A549 (cell line): Measurements from ENCODE around the gene PCED1B. TPM values are rescaled to one million over a fixed set of nuclear protein-coding genes. Genes with fewer than 3 reads are reported as not detected.
A peak's percentile ranks its signal among the peaks of the same experiment; 100 is the strongest.

Source experiments
- ATAC-seq, 2 experiments: fragments of 200-7000 bp in 1 of 2; fragments of >200 bp in 1 of 2; cut with Nextera tagmentation in 1 of 2; cut with Tn5 transposase in 1 of 2; 3 replicates each; pipeline versions ENCODE4 v1.8.0 to v1.9.1; 2018 to 2020; ENCODE audit warnings: mild to moderate bottlenecking in 1 of 2, moderate library complexity in 1 of 2
- CTCF ChIA-PET: fragments of 300-600 bp; sonication (Branson Sonifier 250); formaldehyde crosslinking; extraction: SDS; loops from one replicate; lab custom pipeline; 2021; ENCODE audit warnings: antibody characterized with exemption, inconsistent platforms; lab: Yijun Ruan, JAX
- POLR2A ChIA-PET: fragments of 350-600 bp; formaldehyde crosslinking; extraction: SDS; loops from one replicate; lab custom pipeline; 2021; ENCODE audit warnings: antibody characterized with exemption, inconsistent platforms; lab: Yijun Ruan, JAX
- DNase-seq, 2 experiments: peaks; one replicate each; pipeline versions ENCODE4 v3.0.0 to v3.0.0-alpha.2; 2011 to 2016; ENCODE audit warnings: low read depth in 1 of 2, low spot score in 1 of 2
- FAIRE-seq: peaks from 2 replicates; lab custom pipeline; 2011; peaks lifted over from hg19 to GRCh38; lab: Jason Lieb, UNC
- H3K27ac ChIP-seq, 2 experiments: fragments of >200 bp; sonication (Bioruptor Twin); formaldehyde crosslinking; 3 replicates each; pipeline ENCODE4 v1.5.1; 2016 to 2017
- H3K4me1 ChIP-seq: fragments of >200 bp; sonication (Bioruptor Twin); formaldehyde crosslinking; 3 replicates; pipeline ENCODE4 v1.6.1; 2016
- H3K4me2 ChIP-seq: fragments of >200 bp; sonication (Bioruptor Twin); formaldehyde crosslinking; 3 replicates; pipeline ENCODE4 v1.6.1; 2016
- H3K4me3 ChIP-seq: fragments of >200 bp; sonication (Bioruptor Twin); formaldehyde crosslinking; 3 replicates; pipeline ENCODE4 v1.5.1; 2016
- H3K9me3 ChIP-seq: fragments of >200 bp; sonication (Bioruptor Twin); formaldehyde crosslinking; 3 replicates; pipeline ENCODE4 v1.6.1; 2016
- BHLHE40 ChIP-seq: IDR thresholded peaks from 2 replicates; pipeline ENCODE4 v1.6.1; 2012; ENCODE audit warnings: low read depth, low read length, inconsistent platforms
- CBX8 ChIP-seq: fragments of 200-600 bp; sonication (generic); IDR thresholded peaks from 2 replicates; pipeline ENCODE4 v1.6.1; 2016
- EHF ChIP-seq: fragments of 250-450 bp; sonication (Bioruptor Pico); IDR thresholded peaks from 2 replicates; pipeline ENCODE4 v1.5.0; 2020; ENCODE audit warnings: mild to moderate bottlenecking
- EP300 ChIP-seq, 2 experiments: fragments of >200 bp; sonication (Bioruptor Twin); formaldehyde crosslinking; IDR thresholded peaks; 2 replicates in 1 of 2; 3 replicates in 1 of 2; pipeline ENCODE4 v1.6.1; 2016 to 2017
- ESRRA ChIP-seq: fragments of 150-350 bp; IDR thresholded peaks from 2 replicates; pipeline ENCODE4 v1.6.1; 2014; ENCODE audit warnings: mild to moderate bottlenecking, low read length, borderline replicate concordance
- FOSL2 ChIP-seq, 2 experiments: fragments of 450-650 bp in 1 of 2; fragments of >200 bp in 1 of 2; sonication (Bioruptor Twin) in 1 of 2; formaldehyde crosslinking; IDR thresholded peaks; 2 replicates each; pipeline versions ENCODE4 v1.5.0 to v1.6.1; 2016 to 2020; ENCODE audit warnings: mild to moderate bottlenecking in 1 of 2, moderate library complexity in 1 of 2
- GATA3 ChIP-seq: IDR thresholded peaks from 2 replicates; pipeline ENCODE4 v1.6.1; 2012; ENCODE audit warnings: borderline replicate concordance
- HOXA7 ChIP-seq: fragments of 250-450 bp; sonication (Bioruptor Pico); IDR thresholded peaks from 2 replicates; pipeline ENCODE4 v1.5.0; 2020; ENCODE audit warnings: mild to moderate bottlenecking, moderate library complexity
- JUN ChIP-seq, 2 experiments: fragments of >200 bp; sonication (Bioruptor Twin); formaldehyde crosslinking; IDR thresholded peaks; 2 replicates in 1 of 2; 3 replicates in 1 of 2; pipeline ENCODE4 v1.6.1; 2016 to 2017
- JUNB ChIP-seq: fragments of >200 bp; sonication (Bioruptor Twin); formaldehyde crosslinking; IDR thresholded peaks from 2 replicates; pipeline ENCODE4 v1.6.1; 2016
- NR3C1 ChIP-seq: fragments of >200 bp; sonication (Bioruptor Twin); formaldehyde crosslinking; IDR thresholded peaks from 3 replicates; pipeline ENCODE4 v1.6.1; 2017
- POLR2AphosphoS2 ChIP-seq: conservative IDR thresholded peaks from 2 replicates; pipeline ENCODE4 v1.6.1; 2012; ENCODE audit warnings: low read length, improper control_type of control experiment, inconsistent platforms
- RNF2 ChIP-seq: fragments of 200-600 bp; sonication (generic); IDR thresholded peaks from 2 replicates; pipeline ENCODE4 v1.6.1; 2016; ENCODE audit warnings: low read depth, mild to moderate bottlenecking, antibody characterized with exemption, moderate library complexity, borderline replicate concordance
- ZFP36 ChIP-seq: fragments of 450-650 bp; IDR thresholded peaks from 2 replicates; pipeline ENCODE4 v1.6.1; 2014; ENCODE audit warnings: borderline replicate concordance; ENCODE audit not compliant: partially characterized antibody
- ZNF302 ChIP-seq: fragments of 250-450 bp; sonication (Bioruptor Pico); IDR thresholded peaks from 2 replicates; pipeline ENCODE4 v1.9.0; 2021; ENCODE audit warnings: inconsistent platforms, mild to moderate bottlenecking, moderate library complexity
- WGBS: methylation state at CpG from one replicate; pipeline ENCODE4 v1.1.6; 2017; ENCODE audit errors: missing lambda C conversion rate; 5-methylcytosine and 5-hydroxymethylcytosine counted together
- polyA plus RNA-seq, 4 experiments: library from polyadenylated mRNA; depleted of rRNA in 3 of 4; stranded (reverse); fragments of >200 nt; fragmentation: RNase III in 1 of 4; extraction: RNeasy Plus Mini Kit Qiagen cat#74134 plus additional on column Dnase treatment in 1 of 4; gene quantifications; 2 replicates in 3 of 4; 3 replicates in 1 of 4; pipeline ENCODE4 v1.2.3, GENCODE V29; 2011 to 2017
- TF ChIP-seq, protein P1 (sequence below): fragments of 450-650 bp; IDR thresholded peaks from 2 replicates; pipeline ENCODE4 v1.6.1; 2014; ENCODE audit warnings: antibody characterized with exemption
- TF ChIP-seq, protein P2 (sequence below): IDR thresholded peaks from 2 replicates; pipeline ENCODE4 v1.6.1; 2012
- TF ChIP-seq, protein P3 (sequence below): fragments of 200-600 bp; sonication (generic); IDR thresholded peaks from 2 replicates; pipeline ENCODE4 v1.6.1; 2016; ENCODE audit warnings: antibody characterized with exemption, mild to moderate bottlenecking, moderate library complexity

Gene PCED1B
- polyA plus RNA-seq, 2 of the 4 experiments (the other 2 are of a cell fraction), result 74.6 to 108 TPM

- peak overlapping the region; percentile 53 to 76; a peak in 5 of 6 replicates for H3K27ac ChIP-seq
Measured at GRCh38 chr12:47235258-47236040, 156.0 kb downstream of the PCED1B start.

DNA sequence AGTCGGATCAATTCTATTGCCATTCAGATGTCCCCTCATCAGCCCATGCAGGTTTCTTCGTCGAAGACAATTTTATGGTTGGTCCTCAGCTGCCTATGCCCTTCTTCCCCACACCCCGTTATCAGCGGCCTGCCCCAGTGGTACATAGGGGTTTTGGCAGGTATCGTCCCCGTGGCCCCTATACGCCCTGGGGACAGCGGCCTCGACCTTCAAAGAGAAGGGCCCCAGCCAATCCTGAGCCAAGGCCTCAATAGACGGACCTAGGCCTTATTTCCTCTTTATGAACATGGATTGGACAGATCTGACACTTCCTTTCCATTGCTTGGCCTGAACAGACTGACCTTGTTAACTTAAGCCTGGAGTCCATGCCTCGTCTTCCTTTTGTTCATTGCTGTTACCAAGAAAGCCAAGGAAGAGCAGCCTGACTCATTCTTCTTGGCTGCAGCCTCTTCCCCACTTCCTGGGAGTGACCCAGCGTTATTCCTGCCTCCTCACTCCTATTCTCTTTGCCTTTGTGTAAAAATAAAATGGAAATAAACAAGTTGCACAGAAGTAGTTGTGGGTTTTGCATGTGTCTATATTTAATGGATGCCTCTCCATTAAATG, 156.8 kb downstream of the PCED1B start:
- H3K4me2 ChIP-seq, result 0 out of 3 replicates have a peak overlapping the region, but pooled peaks have one; percentile 6
- ChIA-PET CTCF (no interaction called here), POLR2A (interaction anchor here (0.7 kb wide), 1 partner anchor 1759 kb away, joined by 3 read pairs; no protein-coding TSS in a partner anchor)
- FAIRE-seq (no peak), DNase-seq (peak in 1 of 2 experiments; percentile 55), ATAC-seq (peak in 1 of 2 experiments; percentile 44; a peak in 2 of 6 replicates)
- peaks cover 50% of the 10 kb centered on the region for H3K4me1 ChIP-seq
- WGBS, result 85% methylated on average over 13 of the region's 13 CpGs
- H3K4me3 ChIP-seq, result no peak overlapping the region
- peak overlapping the region; percentile 53 to 76 for H3K27ac ChIP-seq
- peaks cover 5% of the 10 kb centered on the region; the same call in 1 of the 3 replicates for H3K9me3 ChIP-seq
- TF ChIP-seq ZNF302 (CRISPR knock-in tag) (no peak), FOSL2 (IDR thresholded peaks at IDR 0.05) (no peak), FOSL2 (CRISPR knock-in tag; IDR thresholded peaks at IDR 0.05) (peak; percentile 48), JUN (IDR thresholded peaks at IDR 0.05) (peak in 1 of 2 experiments; percentile 21; a peak in 2 of 5 replicates), JUNB (no peak)

More at GRCh38 chr12:47235258-47236040, 156.0 kb downstream of the PCED1B start:
- 95% methylated on average over 48 of the region's 48 CpGs for WGBS
- H3K4me3 ChIP-seq, result no peak overlapping the region
- peaks cover 5% of the 10 kb centered on the region; the same call in 1 of the 3 replicates for H3K9me3 ChIP-seq
- DNase-seq (no peak), ATAC-seq (no peak)
- H3K4me2 ChIP-seq, result no peak overlapping the region
- TF ChIP-seq HOXA7 (CRISPR knock-in tag) (no peak), CBX8 (no peak), RNF2 (no peak), BHLHE40 (no peak), ESRRA (no peak), NR3C1 (no peak)
- TF ChIP-seq, protein P1, sequence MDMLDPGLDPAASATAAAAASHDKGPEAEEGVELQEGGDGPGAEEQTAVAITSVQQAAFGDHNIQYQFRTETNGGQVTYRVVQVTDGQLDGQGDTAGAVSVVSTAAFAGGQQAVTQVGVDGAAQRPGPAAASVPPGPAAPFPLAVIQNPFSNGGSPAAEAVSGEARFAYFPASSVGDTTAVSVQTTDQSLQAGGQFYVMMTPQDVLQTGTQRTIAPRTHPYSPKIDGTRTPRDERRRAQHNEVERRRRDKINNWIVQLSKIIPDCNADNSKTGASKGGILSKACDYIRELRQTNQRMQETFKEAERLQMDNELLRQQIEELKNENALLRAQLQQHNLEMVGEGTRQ, result no peak
- TF ChIP-seq, protein P2, sequence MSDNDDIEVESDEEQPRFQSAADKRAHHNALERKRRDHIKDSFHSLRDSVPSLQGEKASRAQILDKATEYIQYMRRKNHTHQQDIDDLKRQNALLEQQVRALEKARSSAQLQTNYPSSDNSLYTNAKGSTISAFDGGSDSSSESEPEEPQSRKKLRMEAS, result no peak
- TF ChIP-seq, all 56 proteins: peak for 0
- FAIRE-seq, result no peak
- ChIA-PET POLR2A (interaction anchor here (0.7 kb wide), 1 partner anchor 1760 kb away, joined by 3 read pairs; no protein-coding TSS in a partner anchor), CTCF (interaction anchor here (0.6 to 0.7 kb wide), 3 partner anchors 10 to 214 kb away, joined by 3 read pairs; no protein-coding TSS in a partner anchor)
- H3K4me1 ChIP-seq, result peaks cover 55% of the 10 kb centered on the region

- peaks cover 41% of the 10 kb centered on the region for H3K4me1 ChIP-seq
- DNase-seq (no peak), ATAC-seq (peak; percentile 13 to 31; a peak in 3 of 6 replicates), FAIRE-seq (no peak)
- TF ChIP-seq, protein P3, sequence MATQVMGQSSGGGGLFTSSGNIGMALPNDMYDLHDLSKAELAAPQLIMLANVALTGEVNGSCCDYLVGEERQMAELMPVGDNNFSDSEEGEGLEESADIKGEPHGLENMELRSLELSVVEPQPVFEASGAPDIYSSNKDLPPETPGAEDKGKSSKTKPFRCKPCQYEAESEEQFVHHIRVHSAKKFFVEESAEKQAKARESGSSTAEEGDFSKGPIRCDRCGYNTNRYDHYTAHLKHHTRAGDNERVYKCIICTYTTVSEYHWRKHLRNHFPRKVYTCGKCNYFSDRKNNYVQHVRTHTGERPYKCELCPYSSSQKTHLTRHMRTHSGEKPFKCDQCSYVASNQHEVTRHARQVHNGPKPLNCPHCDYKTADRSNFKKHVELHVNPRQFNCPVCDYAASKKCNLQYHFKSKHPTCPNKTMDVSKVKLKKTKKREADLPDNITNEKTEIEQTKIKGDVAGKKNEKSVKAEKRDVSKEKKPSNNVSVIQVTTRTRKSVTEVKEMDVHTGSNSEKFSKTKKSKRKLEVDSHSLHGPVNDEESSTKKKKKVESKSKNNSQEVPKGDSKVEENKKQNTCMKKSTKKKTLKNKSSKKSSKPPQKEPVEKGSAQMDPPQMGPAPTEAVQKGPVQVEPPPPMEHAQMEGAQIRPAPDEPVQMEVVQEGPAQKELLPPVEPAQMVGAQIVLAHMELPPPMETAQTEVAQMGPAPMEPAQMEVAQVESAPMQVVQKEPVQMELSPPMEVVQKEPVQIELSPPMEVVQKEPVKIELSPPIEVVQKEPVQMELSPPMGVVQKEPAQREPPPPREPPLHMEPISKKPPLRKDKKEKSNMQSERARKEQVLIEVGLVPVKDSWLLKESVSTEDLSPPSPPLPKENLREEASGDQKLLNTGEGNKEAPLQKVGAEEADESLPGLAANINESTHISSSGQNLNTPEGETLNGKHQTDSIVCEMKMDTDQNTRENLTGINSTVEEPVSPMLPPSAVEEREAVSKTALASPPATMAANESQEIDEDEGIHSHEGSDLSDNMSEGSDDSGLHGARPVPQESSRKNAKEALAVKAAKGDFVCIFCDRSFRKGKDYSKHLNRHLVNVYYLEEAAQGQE, result no peak
- TF ChIP-seq GATA3, result no peak
- TF ChIP-seq POLR2AphosphoS2, result peak; percentile 75; the same call in 1 of the 2 replicates
- 0 out of 5 replicates have a peak, but pooled peaks of 1 of the 2 experiments have one; percentile 60 for TF ChIP-seq JUN (IDR thresholded peaks at IDR 0.05)
- TF ChIP-seq FOSL2 (IDR thresholded peaks at IDR 0.05), result no peak
- peak; percentile 47 for TF ChIP-seq FOSL2 (CRISPR knock-in tag; IDR thresholded peaks at IDR 0.05)
- no peak for TF ChIP-seq ZNF302 (CRISPR knock-in tag)
- 0 out of 2 replicates have a peak, but pooled peaks have one; percentile 30 for TF ChIP-seq EHF (CRISPR knock-in tag)
- no peak for TF ChIP-seq ZFP36
- TF ChIP-seq EP300 (IDR thresholded peaks at IDR 0.05), result no peak
- H3K27ac ChIP-seq, result peak overlapping the region; percentile 69 to 76
- H3K4me3 ChIP-seq, result no peak overlapping the region
- CTCF ChIA-PET, result interaction anchor here (0.8 to 1.4 kb wide), 2 partner anchors 38 to 205 kb away, joined by 3 to 4 read pairs; no protein-coding TSS in a partner anchor
- 89% methylated on average over 1 of the region's 1 CpG for WGBS
- peaks cover 5% of the 10 kb centered on the region; the same call in 1 of the 3 replicates for H3K9me3 ChIP-seq
- H3K4me2 ChIP-seq, result peak overlapping the region; percentile 9; the same call in 1 of the 3 replicates
- POLR2A ChIA-PET, result interaction anchor here (0.8 to 1.1 kb wide), 3 partner anchors 16 to 40 kb away, joined by 3 to 4 read pairs (median 3); no protein-coding TSS in a partner anchor
Measured at GRCh38 chr12:47237751-47238211, 158.4 kb downstream of the PCED1B start.
